Measurements from ENCODE around the gene NEUROG2.
"Not testable (repeated sequence)": the region's sequence is repeated elsewhere in the genome, so short reads cannot be mapped to it uniquely, and the experiment has no call there.

NEUROG2 gene

GRCh38 chr4:112516066-112516470 is at the start of gene NEUROG2:
Gene NEUROG2, minus strand, starts transcription at chr4:112516180. Its CDS starts 705 bp downstream, at chr4:112515475.
- DNase-seq = no peak

GRCh38 chr4:112564706-112565270 is 48.8 kb upstream of the NEUROG2 start:
- no peak for DNase-seq

GRCh38 chr4:112563431-112564200 is 47.6 kb upstream of the NEUROG2 start:
- DNase-seq = no peak

- DNase-seq = no peak
Measured at GRCh38 chr4:112562254-112562879, 46.4 kb upstream of the NEUROG2 start.

GRCh38 chr4:112560084-112560483 is 44.1 kb upstream of the NEUROG2 start:
- no peak for DNase-seq

- no peak for DNase-seq
Measured at GRCh38 chr4:112559053-112559452, 43.1 kb upstream of the NEUROG2 start.

GRCh38 chr4:112557676-112558411 is 41.9 kb upstream of the NEUROG2 start:
- no peak for DNase-seq

- not testable (repeated sequence) for DNase-seq
Measured at GRCh38 chr4:112554271-112554670, 38.3 kb upstream of the NEUROG2 start.

- DNase-seq = no peak
Measured at GRCh38 chr4:112552668-112553067, 36.7 kb upstream of the NEUROG2 start.

GRCh38 chr4:112550728-112551127 is 34.7 kb upstream of the NEUROG2 start:
- DNase-seq = no peak

GRCh38 chr4:112546476-112546875 is 30.5 kb upstream of the NEUROG2 start:
- no peak for DNase-seq

GRCh38 chr4:112545346-112545745 is 29.4 kb upstream of the NEUROG2 start:
- DNase-seq = no peak

GRCh38 chr4:112540695-112541094 is 24.7 kb upstream of the NEUROG2 start:
- no peak for DNase-seq

- no peak for DNase-seq
Measured at GRCh38 chr4:112536123-112536522, 20.1 kb upstream of the NEUROG2 start.

GRCh38 chr4:112532267-112532666 is 16.3 kb upstream of the NEUROG2 start:
- no peak for DNase-seq

GRCh38 chr4:112531146-112531545 is 15.2 kb upstream of the NEUROG2 start:
- DNase-seq = no peak

GRCh38 chr4:112526061-112526460 is 10.1 kb upstream of the NEUROG2 start:
- no peak for DNase-seq

GRCh38 chr4:112523764-112524505 is 8.0 kb upstream of the NEUROG2 start:
- peak; percentile 35 for DNase-seq

- DNase-seq = peak; percentile 40
Measured at GRCh38 chr4:112523008-112523721, 7.2 kb upstream of the NEUROG2 start.

- DNase-seq = not testable (repeated sequence)
Measured at GRCh38 chr4:112522431-112522830, 6.5 kb upstream of the NEUROG2 start.

GRCh38 chr4:112521123-112522023 is 5.4 kb upstream of the NEUROG2 start:
- DNase-seq = no peak

Data from KG1 (cell line).